HepG2 (cell line): ENCODE data around the gene MAPK7. TPM values are rescaled to one million over a fixed set of nuclear protein-coding genes. Genes with fewer than 3 reads are reported as not detected.

Source experiments
- ATAC-seq: fragments of 200-7000 bp; cut with Tn5 transposase; 3 replicates; pipeline ENCODE4 v1.9.1; 2020; ENCODE audit warnings: mild to moderate bottlenecking, moderate library complexity
- BruUV-seq: library from RNA; stranded (reverse); fragments of 400-500 nt; replicated peaks from 2 replicates; lab custom pipeline; 2021; lab: Mats Ljungman, UMichigan
- CTCF ChIA-PET: fragments of 300-600 bp; formaldehyde crosslinking; extraction: SDS; loops from one replicate; lab custom pipeline; 2021; ENCODE audit warnings: low total read pairs, inconsistent platforms, low intra/inter-chr PET ratio; lab: Yijun Ruan, JAX
- POLR2A ChIA-PET: fragments of 350-600 bp; sonication (Branson Sonifier 250); formaldehyde crosslinking; loops from one replicate; lab custom pipeline; 2020; ENCODE audit warnings: antibody characterized with exemption, inconsistent platforms; lab: Yijun Ruan, JAX
- DNase-seq: peaks from one replicate; pipeline ENCODE4 v3.0.0-alpha.2; 2015; ENCODE audit warnings: low spot score
- FAIRE-seq: peaks from 3 replicates; lab custom pipeline; 2011; peaks lifted over from hg19 to GRCh38; lab: Jason Lieb, UNC
- H2AFZ ChIP-seq: one replicate; pipeline ENCODE4 v1.6.1; 2011; ENCODE audit warnings: low read length, inconsistent platforms
- H3K27ac ChIP-seq: fragments of 300-600 bp; 3 replicates; pipeline ENCODE4 v1.8.0; 2011; ENCODE audit warnings: mixed run types, mild to moderate bottlenecking, mixed read lengths, low read length, inconsistent platforms; ENCODE audit not compliant: insufficient read depth; ENCODE audit errors: extremely low read length
- H3K27me3 ChIP-seq, 2 experiments: fragments of 200-600 bp in 1 of 2; 2 replicates in 1 of 2; 3 replicates in 1 of 2; pipeline versions ENCODE4 v1.6.0 to v1.8.0; 2011; ENCODE audit warnings: low read length in 2 of 2, mild to moderate bottlenecking in 2 of 2, moderate library complexity in 2 of 2, inconsistent platforms in 1 of 2; ENCODE audit not compliant: insufficient read depth in 2 of 2, control insufficient read depth in 1 of 2
- H3K36me3 ChIP-seq, 2 experiments: fragments of 200-600 bp in 1 of 2; replicated peaks in 1 of 2; 2 replicates in 1 of 2; 3 replicates in 1 of 2; pipeline versions ENCODE4 v1.5.1 to v1.8.0; 2011; ENCODE audit warnings: low read length in 2 of 2, inconsistent platforms in 1 of 2; ENCODE audit not compliant: insufficient read depth in 2 of 2, control insufficient read depth in 1 of 2
- H3K4me1 ChIP-seq: 2 replicates; pipeline ENCODE4 v1.5.1; 2012; ENCODE audit warnings: low read length, inconsistent platforms; ENCODE audit not compliant: insufficient read depth
- H3K4me2 ChIP-seq: 2 replicates; pipeline ENCODE4 v1.6.0; 2011; ENCODE audit warnings: low read depth, low read length, inconsistent platforms
- H3K4me3 ChIP-seq, 3 experiments: fragments of 200-600 bp in 1 of 3; sonication (generic), shearing (Covaris generic) in 1 of 3; replicated peaks in 1 of 3; 2 replicates each; pipeline ENCODE4 v1.5.1; 2011 to 2016; ENCODE audit warnings: low read length in 3 of 3, inconsistent platforms in 2 of 3, low read depth in 2 of 3, mild to moderate bottlenecking in 2 of 3, control low read depth in 1 of 3, mixed read lengths in 1 of 3; ENCODE audit not compliant: insufficient read depth in 1 of 3
- H3K79me2 ChIP-seq: one replicate; pipeline ENCODE4 v1.6.1; 2011; ENCODE audit warnings: low read length, inconsistent platforms; ENCODE audit not compliant: insufficient read depth
- H3K9ac ChIP-seq: 2 replicates; pipeline ENCODE4 v1.6.0; 2011; ENCODE audit warnings: mild to moderate bottlenecking, low read depth, low read length, inconsistent platforms; ENCODE audit not compliant: insufficient read depth
- H3K9me3 ChIP-seq: 2 replicates; pipeline ENCODE4 v1.5.1; 2012; ENCODE audit warnings: mild to moderate bottlenecking, low read length
- H4K20me1 ChIP-seq: 2 replicates; pipeline ENCODE4 v1.6.0; 2011; ENCODE audit warnings: inconsistent platforms, mild to moderate bottlenecking, low read length, moderate library complexity; ENCODE audit not compliant: insufficient read depth
- BRCA1 ChIP-seq: sonication (generic); formaldehyde crosslinking; IDR thresholded peaks from 2 replicates; pipeline ENCODE4 v1.4.0; 2020; ENCODE audit warnings: missing genetic modification reagents
- DNMT1 ChIP-seq: sonication (generic); formaldehyde crosslinking; IDR thresholded peaks from 2 replicates; pipeline ENCODE4 v1.5.1; 2020; ENCODE audit warnings: mild to moderate bottlenecking, missing genetic modification reagents
- HIVEP1 ChIP-seq: sonication (generic); formaldehyde crosslinking; IDR thresholded peaks from 2 replicates; pipeline ENCODE4 v1.4.0; 2020; ENCODE audit warnings: mild to moderate bottlenecking, missing genetic modification reagents
- KDM2A ChIP-seq: sonication (generic); formaldehyde crosslinking; IDR thresholded peaks from 2 replicates; pipeline ENCODE4 v1.4.0; 2020; ENCODE audit warnings: low read depth, missing genetic modification reagents, borderline replicate concordance
- STAT6 ChIP-seq: sonication (generic); formaldehyde crosslinking; IDR thresholded peaks from 2 replicates; pipeline ENCODE4 v1.4.0; 2020; ENCODE audit warnings: missing genetic modification reagents, mild to moderate bottlenecking, borderline replicate concordance
- TAF1 ChIP-seq: sonication (generic); formaldehyde crosslinking; IDR thresholded peaks from 2 replicates; pipeline ENCODE4 v1.4.0; 2020; ENCODE audit warnings: missing genetic modification reagents
- ZNF362 ChIP-seq: sonication (generic); formaldehyde crosslinking; IDR thresholded peaks from 2 replicates; pipeline ENCODE4 v1.4.0; 2020; ENCODE audit warnings: missing genetic modification reagents, mild to moderate bottlenecking, borderline replicate concordance
- ZNF629 ChIP-seq: sonication (generic); formaldehyde crosslinking; conservative IDR thresholded peaks from 2 replicates; pipeline ENCODE4 v1.5.0; 2020; ENCODE audit warnings: missing genetic modification reagents
- ZNF691 ChIP-seq: sonication (generic); formaldehyde crosslinking; IDR thresholded peaks from 2 replicates; pipeline ENCODE4 v1.4.0; 2020; ENCODE audit warnings: missing genetic modification reagents, low read depth, mild to moderate bottlenecking, borderline replicate concordance
- ZNF781 ChIP-seq: sonication (generic); formaldehyde crosslinking; IDR thresholded peaks from 2 replicates; pipeline ENCODE4 v1.5.1; 2020; ENCODE audit warnings: borderline replicate concordance, mild to moderate bottlenecking, missing genetic modification reagents; ENCODE audit errors: not compliant biosample characterization
- WGBS: methylation state at CpG from one replicate; pipeline ENCODE4 v1.1.6; 2017; ENCODE audit warnings: low lambda C conversion rate; 5-methylcytosine and 5-hydroxymethylcytosine counted together
- in situ Hi-C: cut with HindIII; loops from 2 replicates; pipeline ENCODE4 v1.10.0; 2017; ENCODE audit warnings: low pct_unique_long_range_greater_than_20kb; ENCODE audit not compliant: extremely low pct_ligation_motif_present
- intact Hi-C: fragments of 100-400 bp; cut with micrococcal nuclease; formaldehyde crosslinking; loops from one replicate; pipeline ENCODE4 v1.10.0; 2022; ENCODE audit not compliant: unreplicated experiment
- polyA plus RNA-seq, 8 experiments: library from polyadenylated mRNA; depleted of rRNA in 3 of 8; stranded (reverse) in 7 of 8; unstranded in 1 of 8; fragments of >200 nt; fragmentation: Illumina TruSeq in 4 of 8; extraction: Trizol in 4 of 8; gene quantifications; 2 replicates each; pipeline versions ENCODE4 v1.2.1 to v1.2.3, GENCODE V29; 2011 to 2016; ENCODE audit warnings: low read depth in 4 of 8, missing spikeins in 1 of 8, mixed read lengths in 1 of 8; ENCODE audit not compliant: insufficient read depth in 1 of 8
- total RNA-seq, 5 experiments: library from RNA; depleted of rRNA; stranded (reverse); fragments of >200 nt; fragmentation: Illumina TruSeq; extraction: Trizol; gene quantifications; 2 replicates each; pipeline ENCODE4 v1.2.3, GENCODE V29; 2016; ENCODE audit warnings: low read depth in 1 of 5

The MAPK7 gene
- total and polyA plus RNA-seq, 2 of the 13 experiments (the other 11 are each of a cell fraction or from before 2014, with no cell fraction given), result 2.9 to 5.9 TPM

- no TSS peak for BruUV-seq
- in situ Hi-C loops, result loop anchor here (10.0 kb wide), 1 partner anchor 399 kb away; no protein-coding TSS in a partner anchor
Observed at GRCh38 chr17:19365833-19366636, 12.3 kb upstream of the MAPK7 start.

GRCh38 chr17:19366637-19366972, 11.7 kb upstream of the MAPK7 start:
- intact Hi-C loops, result no loop called here
- no peak for FAIRE-seq
- no peak overlapping the region for H3K27ac ChIP-seq
- TF ChIP-seq STAT6 (CRISPR knock-in tag) (no peak), KDM2A (no peak), DNMT1 (CRISPR knock-in tag) (no peak), TAF1 (no peak), BRCA1 (CRISPR knock-in tag) (no peak), HIVEP1 (no peak), ZNF362 (CRISPR knock-in tag) (no peak)

More at GRCh38 chr17:19365833-19366636, 12.3 kb upstream of the MAPK7 start:
- ChIA-PET CTCF (no interaction called here), POLR2A (interaction anchor here (0.8 to 2.3 kb wide), 6 partner anchors 12 to 282 kb away, joined by 3 to 51 read pairs (median 4); partner anchors contain the start of genes ALDH3A2, MAPK7 and MFAP4)
- H3K36me3 ChIP-seq, result no peaks in the 10 kb centered on the region
- H3K27me3 ChIP-seq, result no peaks in the 10 kb centered on the region
- no peak for DNase-seq
- H3K27ac ChIP-seq, result peak overlapping the region; percentile 61
- FAIRE-seq, result no peak
- intact Hi-C loops, result loop anchor here (1.0 kb wide), 1 partner anchor 12 kb away; the partner anchor contains the start of gene MAPK7
- no peaks in the 10 kb centered on the region for H3K9me3 ChIP-seq
- WGBS, result 66% methylated on average over 7 of the region's 9 CpGs
- H4K20me1 ChIP-seq, result no peaks in the 10 kb centered on the region
- H3K9ac ChIP-seq, result no peak overlapping the region
- peak; percentile 81; the same call in 1 of the 2 replicates for TF ChIP-seq ZNF691 (CRISPR knock-in tag)
- TF ChIP-seq ZNF629 (CRISPR knock-in tag), result peak; percentile 47
- no peak for TF ChIP-seq ZNF781 (CRISPR knock-in tag)
- H2AFZ ChIP-seq, result no peak overlapping the region
- H3K4me2 ChIP-seq, result no peak overlapping the region
- H3K4me1 ChIP-seq, result peaks cover 86% of the 10 kb centered on the region
- H3K4me3 ChIP-seq, result no peak overlapping the region; a peak in 1 of 6 replicates
- no peak for ATAC-seq
- peaks cover 7% of the 10 kb centered on the region for H3K79me2 ChIP-seq

More at GRCh38 chr17:19366637-19366972, 11.7 kb upstream of the MAPK7 start:
- Histone ChIP-seq H3K4me1 (peaks cover 80% of the 10 kb centered on the region), H2AFZ (no peak overlapping the region), H3K27me3 (no peaks in the 10 kb centered on the region), H3K36me3 (no peaks in the 10 kb centered on the region), H3K4me3 (no peak overlapping the region), H3K9ac (no peak overlapping the region), H4K20me1 (no peaks in the 10 kb centered on the region), H3K9me3 (no peaks in the 10 kb centered on the region), H3K4me2 (0 out of 2 replicates have a peak overlapping the region, but pooled peaks have one; percentile 7), H3K79me2 (peaks cover 3% of the 10 kb centered on the region)
- CTCF ChIA-PET, result no interaction called here
- POLR2A ChIA-PET, result interaction anchor here (2.3 kb wide), 1 partner anchor 11 kb away, joined by 51 read pairs; the partner anchor contains the start of gene MAPK7
- ATAC-seq (no peak), DNase-seq (no peak)
- 37% methylated on average over 5 of the region's 5 CpGs for WGBS
- BruUV-seq, result no TSS peak
- in situ Hi-C loops, result loop anchor here (10.0 kb wide), 1 partner anchor 398 kb away; no protein-coding TSS in a partner anchor
